Measurements from ENCODE around the gene FCAR.
"Not testable (repeated sequence)": the region's sequence is repeated elsewhere in the genome, so short reads cannot be mapped to it uniquely, and the experiment has no call there.

Gene FCAR

DNA sequence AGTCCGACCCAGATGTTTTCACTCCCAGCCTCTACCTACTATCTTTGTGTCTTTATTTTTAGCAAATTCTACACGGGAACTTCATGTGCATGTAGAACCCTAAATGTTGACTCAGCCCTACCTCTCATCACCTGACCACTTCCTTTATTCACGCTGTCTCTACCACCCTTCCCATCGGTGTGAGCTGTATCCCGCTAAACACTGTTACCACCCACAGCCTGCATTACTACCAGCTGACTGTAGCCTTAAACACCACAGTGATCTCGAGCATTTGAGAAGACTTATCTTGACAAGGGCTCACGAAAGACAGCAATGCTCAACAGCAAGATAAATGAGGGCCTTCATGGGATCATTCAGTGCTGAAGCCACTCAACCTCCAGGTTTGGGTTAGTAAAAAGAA, 47.0 kb downstream of the FCAR start:
- TF ChIP-seq, protein P1, sequence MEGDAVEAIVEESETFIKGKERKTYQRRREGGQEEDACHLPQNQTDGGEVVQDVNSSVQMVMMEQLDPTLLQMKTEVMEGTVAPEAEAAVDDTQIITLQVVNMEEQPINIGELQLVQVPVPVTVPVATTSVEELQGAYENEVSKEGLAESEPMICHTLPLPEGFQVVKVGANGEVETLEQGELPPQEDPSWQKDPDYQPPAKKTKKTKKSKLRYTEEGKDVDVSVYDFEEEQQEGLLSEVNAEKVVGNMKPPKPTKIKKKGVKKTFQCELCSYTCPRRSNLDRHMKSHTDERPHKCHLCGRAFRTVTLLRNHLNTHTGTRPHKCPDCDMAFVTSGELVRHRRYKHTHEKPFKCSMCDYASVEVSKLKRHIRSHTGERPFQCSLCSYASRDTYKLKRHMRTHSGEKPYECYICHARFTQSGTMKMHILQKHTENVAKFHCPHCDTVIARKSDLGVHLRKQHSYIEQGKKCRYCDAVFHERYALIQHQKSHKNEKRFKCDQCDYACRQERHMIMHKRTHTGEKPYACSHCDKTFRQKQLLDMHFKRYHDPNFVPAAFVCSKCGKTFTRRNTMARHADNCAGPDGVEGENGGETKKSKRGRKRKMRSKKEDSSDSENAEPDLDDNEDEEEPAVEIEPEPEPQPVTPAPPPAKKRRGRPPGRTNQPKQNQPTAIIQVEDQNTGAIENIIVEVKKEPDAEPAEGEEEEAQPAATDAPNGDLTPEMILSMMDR (conservative IDR thresholded peaks at IDR 0.05; ENCODE audit: control insufficient read depth, insufficient read depth, low read depth, low read length): no peak
- no peak for DNase-seq (ENCODE audit: low read depth)
- no peak overlapping the region for H3K4me3 ChIP-seq (ENCODE audit: control insufficient read depth, low read depth, low read length)

DNA sequence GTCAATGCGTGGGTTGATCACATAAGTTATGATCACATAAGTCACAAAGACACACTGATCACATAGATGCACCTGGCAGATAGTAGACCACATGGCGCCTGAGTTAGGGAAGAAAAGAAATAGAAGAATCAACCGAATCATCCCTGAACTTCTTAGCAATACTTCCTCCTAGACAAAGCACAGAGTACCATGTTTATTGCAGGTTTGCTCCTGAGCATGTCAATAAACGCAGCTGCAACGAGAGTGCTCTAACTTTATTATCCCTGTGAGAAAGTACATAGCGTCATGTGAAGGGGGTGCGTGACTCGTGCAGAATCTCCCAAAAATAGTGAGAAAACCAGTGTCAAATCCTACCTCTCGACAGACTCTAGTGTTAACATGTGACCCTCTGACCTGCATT, 49.2 kb downstream of the FCAR start:
- TF ChIP-seq, protein P1 (conservative IDR thresholded peaks at IDR 0.05; ENCODE audit: control insufficient read depth, insufficient read depth, low read depth, low read length): no peak
- H3K4me3 ChIP-seq (ENCODE audit: control insufficient read depth, low read depth, low read length): no peak overlapping the region
- DNase-seq (ENCODE audit: low read depth): no peak

DNA sequence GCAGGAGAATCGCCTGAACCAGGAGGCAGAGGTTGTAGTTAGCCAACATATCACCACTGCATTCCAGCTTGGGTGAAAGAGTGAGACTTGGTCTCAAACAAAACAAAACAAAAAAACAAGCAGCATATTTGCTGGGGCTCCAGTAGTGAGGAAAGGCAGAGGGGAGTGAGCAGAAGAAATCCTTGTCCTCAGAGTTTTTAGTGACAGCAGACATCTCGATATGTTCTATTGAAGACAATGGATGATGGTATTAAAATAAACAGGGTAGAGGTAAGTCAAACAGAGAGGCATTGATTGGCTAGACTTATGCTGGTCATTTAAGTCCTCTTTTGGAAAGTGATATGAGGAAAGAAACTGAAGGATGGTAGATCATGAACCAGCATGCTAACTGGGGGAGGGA, 54.3 kb downstream of the FCAR start:
- peak; percentile 6 for DNase-seq (ENCODE audit: low read depth)
- H3K4me3 ChIP-seq (ENCODE audit: control insufficient read depth, low read depth, low read length): no peak overlapping the region
- TF ChIP-seq, protein P1 (conservative IDR thresholded peaks at IDR 0.05; ENCODE audit: control insufficient read depth, insufficient read depth, low read depth, low read length): no peak

DNA sequence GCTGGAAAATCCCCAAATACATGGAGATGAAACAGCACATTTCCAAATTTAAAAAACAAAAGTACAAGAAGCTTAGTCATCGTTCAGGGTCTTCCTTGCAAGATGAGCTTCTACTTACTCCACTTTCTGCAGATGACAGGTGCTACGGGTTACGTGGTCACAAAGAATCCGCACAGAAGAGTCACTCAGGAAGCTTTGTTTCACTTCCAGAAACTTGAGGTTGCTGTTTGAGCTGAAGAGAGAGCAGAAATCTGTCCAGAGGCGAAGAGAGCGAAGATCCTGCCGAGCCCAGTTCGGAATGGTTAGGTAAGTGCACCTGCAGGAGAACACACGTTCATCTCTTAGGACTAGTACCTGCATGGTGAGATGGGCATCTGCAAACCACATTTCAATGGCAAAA, 63.9 kb downstream of the FCAR start:
- H3K4me3 ChIP-seq (ENCODE audit: control insufficient read depth, low read depth, low read length): no peak overlapping the region
- TF ChIP-seq, protein P1 (conservative IDR thresholded peaks at IDR 0.05; ENCODE audit: control insufficient read depth, insufficient read depth, low read depth, low read length): no peak
- DNase-seq (ENCODE audit: low read depth): no peak

DNA sequence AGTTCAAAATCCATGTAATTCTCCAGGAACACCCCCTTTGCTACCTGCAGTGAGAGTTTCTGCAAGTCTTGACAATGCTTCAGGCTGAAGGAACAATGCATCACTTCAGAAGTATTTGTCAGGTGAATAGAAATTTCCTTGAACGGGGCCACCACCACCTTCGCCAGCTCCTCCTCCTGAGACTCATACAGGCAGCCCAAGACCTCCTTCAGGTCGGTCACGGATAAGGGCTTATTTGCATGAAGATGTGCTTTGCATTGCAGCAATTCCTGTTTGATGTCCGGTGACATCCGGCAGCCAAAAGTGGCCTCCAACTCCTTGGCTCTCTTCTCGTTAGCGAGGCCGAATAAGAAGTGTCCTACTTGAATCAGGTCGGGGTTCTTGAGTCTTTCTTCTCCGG, 64.9 kb downstream of the FCAR start:
- DNase-seq (ENCODE audit: low read depth): no peak
- TF ChIP-seq, protein P1 (conservative IDR thresholded peaks at IDR 0.05; ENCODE audit: control insufficient read depth, insufficient read depth, low read depth, low read length): no peak
- H3K4me3 ChIP-seq (ENCODE audit: control insufficient read depth, low read depth, low read length): no peak overlapping the region

DNA sequence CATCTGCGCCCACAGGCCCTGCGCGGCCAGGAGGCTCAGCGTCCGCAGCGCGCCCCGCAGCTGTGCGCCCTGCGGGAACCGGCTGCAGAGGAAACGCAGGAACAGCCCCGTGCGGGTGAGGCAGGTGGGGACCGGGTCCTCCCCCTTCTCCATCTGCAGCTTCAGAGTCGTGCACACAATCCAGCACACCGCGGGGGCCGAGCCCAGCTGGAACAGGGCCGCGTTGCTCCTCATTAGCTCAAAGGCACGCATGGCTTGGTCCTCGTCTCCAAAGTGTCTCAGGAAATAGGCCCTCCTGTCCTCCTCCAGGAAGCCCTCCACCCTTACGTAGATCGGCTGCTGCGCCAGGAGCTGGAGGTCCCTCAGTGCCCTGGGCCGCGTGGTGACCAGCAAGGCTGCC, 65.5 kb downstream of the FCAR start:
- H3K4me3 ChIP-seq (ENCODE audit: control insufficient read depth, low read depth, low read length); DNase-seq (ENCODE audit: low read depth): not testable (repeated sequence)

Data from fibroblast of mammary gland (primary cell).